ENCODE data around the gene C16orf96.
"Not testable (repeated sequence)": the region's sequence is repeated elsewhere in the genome, so short reads cannot be mapped to it uniquely, and the experiment has no call there.

C16orf96 gene

GRCh38 chr16:4570086-4570485 lies 13.9 kb downstream of the C16orf96 start:
- DNase-seq = no peak

GRCh38 chr16:4570688-4571321 lies 14.7 kb downstream of the C16orf96 start:
- no peak for DNase-seq

- no peak for DNase-seq
Observed at GRCh38 chr16:4572715-4573114, 16.6 kb downstream of the C16orf96 start.

DNA sequence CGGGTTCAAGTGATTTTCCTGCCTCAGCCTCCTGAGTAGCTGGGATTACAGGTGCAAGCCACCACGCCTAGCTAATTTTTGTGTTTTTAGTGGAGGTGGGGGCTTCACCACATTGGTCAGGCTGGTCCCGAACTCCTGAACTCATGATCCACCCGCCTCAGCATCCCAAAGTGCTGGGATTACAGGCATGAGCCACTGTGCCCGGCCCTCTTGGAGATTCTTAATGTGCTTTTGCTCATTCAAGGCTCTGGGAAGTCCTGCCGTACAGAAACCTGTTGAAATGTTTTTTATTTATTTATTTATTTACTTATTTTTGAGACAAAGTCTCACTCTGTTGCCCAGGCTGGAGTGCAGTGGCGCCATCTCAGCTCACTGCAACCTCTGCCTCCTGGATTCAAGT lies 17.8 kb downstream of the C16orf96 start:
- DNase-seq = not testable (repeated sequence)

- no peak for DNase-seq
Observed at GRCh38 chr16:4574919-4575705, 19.0 kb downstream of the C16orf96 start.

DNA sequence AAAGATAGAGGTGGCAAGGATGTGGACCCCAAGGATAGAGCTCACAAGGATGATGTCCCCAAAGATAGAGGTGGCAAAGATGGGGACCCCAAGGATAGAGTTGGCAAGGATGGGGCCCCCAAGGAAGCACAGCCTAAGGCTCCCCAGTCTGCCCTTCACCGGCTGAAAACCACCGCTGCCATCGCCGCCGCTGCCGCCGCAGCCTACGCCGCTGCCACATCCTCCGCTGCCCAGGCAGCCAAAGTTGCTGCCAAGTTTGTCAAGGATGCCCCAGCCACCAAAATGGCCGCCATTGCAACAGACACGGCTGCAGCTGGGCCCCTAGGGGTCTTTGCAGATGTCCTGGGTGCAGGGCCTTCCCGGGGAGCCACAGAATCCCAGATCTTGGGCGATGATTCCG lies 19.9 kb downstream of the C16orf96 start:
- DNase-seq = no peak

DNA sequence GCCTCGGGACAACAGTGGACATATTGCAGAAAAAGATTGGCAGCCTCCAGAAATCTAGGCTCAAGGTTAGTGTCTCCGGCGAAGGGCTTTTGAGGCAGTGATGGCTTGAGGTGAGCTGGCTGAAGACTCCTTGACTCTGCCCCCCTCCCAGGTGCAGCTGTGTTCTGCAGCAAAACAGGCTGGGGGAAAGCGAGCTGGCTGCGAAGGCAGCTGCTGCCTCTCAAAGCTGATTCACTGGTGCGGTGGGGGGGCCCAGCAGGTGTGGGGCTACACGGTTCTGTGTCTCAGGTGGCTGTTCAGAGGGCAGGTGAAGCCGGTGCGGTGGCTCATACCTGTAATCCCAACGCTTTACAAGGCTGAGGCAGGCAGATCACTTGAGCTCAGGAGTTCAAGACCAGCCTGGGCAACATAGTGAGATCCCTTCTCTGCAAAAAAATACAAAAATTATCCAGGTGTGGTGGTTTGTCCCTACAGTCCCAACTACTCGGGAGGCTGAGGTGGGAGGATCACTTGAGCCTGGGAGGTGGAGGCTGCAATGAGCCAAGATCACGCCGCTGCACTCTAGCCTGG lies 22.9 kb downstream of the C16orf96 start:
- DNase-seq = no peak

DNA sequence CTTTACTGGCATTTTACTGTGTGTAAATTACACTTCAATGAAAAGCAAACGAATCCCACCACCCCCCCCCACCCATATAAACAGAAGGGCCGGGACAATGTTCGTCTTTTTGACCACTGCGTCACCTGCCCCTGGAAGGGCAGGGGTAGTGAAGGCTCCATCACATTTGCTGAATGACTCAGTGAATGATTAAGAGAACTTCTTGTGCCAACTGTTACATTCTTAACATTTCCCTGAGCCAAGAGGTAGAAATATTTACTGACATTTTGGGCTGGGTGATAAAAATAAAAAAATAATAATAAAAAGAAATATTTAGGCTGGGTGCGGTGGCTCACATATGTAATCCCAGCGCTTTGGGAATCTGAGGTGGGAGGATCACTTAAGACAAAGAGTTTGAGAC lies 24.1 kb downstream of the C16orf96 start:
- DNase-seq = no peak

GRCh38 chr16:4583906-4584305 lies 27.8 kb downstream of the C16orf96 start:
- no peak for DNase-seq

- DNase-seq = no peak
Observed at GRCh38 chr16:4586291-4586690, 30.2 kb downstream of the C16orf96 start.

DNA sequence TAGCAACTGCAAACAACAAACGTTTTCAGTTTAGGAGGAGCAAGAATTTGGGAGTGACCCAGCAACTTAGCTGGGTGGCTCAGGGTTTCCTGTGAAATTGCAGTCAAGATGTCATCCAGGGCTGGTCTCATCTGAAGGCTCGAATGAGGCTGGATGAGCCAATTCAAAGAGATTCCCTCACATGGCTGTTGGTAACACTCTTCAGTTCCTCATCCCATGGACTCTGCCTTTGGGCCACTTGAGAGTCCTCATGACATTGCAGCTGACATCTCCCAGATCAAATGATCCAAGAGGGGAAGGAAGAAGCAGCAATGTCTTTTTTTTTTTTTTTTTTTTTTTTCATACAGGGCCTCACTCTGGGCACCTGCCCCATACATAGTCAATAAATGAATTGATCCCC lies 32.2 kb downstream of the C16orf96 start:
- no peak for DNase-seq

- DNase-seq = no peak
Observed at GRCh38 chr16:4588961-4589360, 32.8 kb downstream of the C16orf96 start.

- no peak for DNase-seq
Observed at GRCh38 chr16:4591191-4591590, 35.1 kb downstream of the C16orf96 start.

DNA sequence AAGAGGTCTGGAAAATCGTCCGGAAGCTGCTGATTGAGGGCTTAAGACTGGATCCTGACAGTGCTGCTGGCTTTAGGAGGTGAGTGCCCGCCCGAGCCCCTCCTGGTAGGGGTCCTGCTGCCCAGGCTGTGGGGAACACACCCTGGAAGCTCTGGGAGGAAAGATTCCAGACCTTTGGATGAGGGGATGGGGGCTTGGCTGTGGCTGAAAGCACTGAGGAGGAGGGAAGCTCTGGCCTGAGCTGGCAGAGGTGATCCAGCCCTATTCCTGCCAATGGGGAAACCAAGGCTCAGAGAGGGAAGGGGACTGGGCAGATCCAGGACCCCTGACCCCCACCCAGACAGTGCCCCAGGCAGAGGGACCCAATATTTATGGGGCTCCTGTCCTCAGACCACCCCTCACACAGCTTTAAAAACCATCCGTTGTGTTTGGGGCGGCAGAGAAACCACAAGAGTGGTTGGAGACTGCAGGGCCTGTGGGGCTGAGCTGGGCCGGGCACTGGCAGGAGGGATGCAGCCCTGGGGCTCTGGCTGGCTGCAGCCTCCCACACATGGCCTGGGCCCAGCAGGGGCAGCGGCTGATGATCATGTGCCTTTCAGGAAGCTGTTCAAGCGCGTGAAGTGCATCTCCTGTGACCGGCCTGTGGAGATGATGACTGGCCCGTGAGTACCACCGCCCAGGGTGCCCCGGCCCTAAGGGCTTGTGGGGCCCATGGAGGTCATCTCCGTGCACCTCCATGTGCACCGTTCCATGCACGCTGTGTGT lies 35.7 kb downstream of the C16orf96 start:
- no peak for DNase-seq

DNA sequence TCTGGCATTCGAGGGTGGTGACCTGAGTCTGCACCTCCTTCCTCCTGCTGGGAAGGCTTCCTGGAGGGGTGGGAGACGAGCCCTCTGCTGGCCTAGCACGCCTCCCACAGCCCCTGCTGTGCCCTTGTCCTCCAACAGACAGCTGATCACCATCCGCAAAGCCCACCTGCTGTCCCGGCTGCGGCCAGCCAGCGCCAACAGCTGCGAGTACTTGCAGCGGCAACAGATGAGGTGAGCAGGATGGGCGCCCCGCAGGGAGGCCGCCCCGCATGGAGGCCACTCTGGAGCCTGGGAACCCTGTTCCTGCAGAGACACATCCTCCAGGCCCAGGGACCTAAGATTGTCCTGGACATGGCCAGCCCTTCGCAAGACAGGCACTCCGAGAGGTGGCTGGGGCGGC lies 36.9 kb downstream of the C16orf96 start:
- no peak for DNase-seq

- no peak for DNase-seq
Observed at GRCh38 chr16:4594433-4595410, 38.6 kb downstream of the C16orf96 start.

GRCh38 chr16:4597174-4597573 lies 41.0 kb downstream of the C16orf96 start:
- no peak for DNase-seq

DNA sequence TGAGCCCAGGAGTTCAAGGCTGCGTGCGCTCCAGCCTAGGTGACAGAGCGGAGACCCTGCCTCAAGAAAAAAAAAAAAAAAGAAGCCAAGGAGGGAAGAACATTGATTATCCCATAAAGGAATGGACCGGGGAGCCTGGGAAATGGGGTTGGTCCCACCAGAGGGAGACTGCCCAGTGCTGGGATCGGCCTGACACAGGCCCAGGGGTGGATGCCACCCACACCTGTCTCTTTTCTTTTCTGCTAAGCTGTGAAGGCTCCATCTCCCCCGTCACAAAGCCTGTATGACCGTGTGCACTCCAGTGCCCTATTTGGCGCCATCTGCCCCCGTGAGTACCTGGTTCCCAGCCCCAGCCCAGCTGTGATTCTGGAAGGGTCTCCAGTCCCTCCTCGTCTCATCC lies 42.9 kb downstream of the C16orf96 start:
- no peak for DNase-seq

DNA sequence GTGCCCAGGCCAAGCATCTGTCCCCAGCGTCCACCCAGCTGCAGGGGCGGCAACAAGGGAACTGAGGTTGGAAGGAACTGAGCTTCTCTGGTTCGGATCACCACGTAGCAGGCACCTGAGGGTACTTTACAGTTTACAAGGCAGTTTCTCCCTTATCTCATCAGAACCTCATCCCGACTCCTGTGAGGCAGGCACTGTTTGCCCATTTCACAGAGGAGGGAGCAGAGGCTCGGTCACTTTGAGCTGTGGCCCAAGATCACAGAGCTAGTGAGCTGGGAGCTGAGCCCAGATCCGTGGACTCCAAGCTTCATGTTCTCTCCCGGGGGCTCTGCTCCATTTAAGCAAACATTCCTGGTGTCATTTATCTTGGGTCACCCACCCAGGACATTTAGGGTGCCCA lies 43.4 kb downstream of the C16orf96 start:
- DNase-seq = no peak

DNA sequence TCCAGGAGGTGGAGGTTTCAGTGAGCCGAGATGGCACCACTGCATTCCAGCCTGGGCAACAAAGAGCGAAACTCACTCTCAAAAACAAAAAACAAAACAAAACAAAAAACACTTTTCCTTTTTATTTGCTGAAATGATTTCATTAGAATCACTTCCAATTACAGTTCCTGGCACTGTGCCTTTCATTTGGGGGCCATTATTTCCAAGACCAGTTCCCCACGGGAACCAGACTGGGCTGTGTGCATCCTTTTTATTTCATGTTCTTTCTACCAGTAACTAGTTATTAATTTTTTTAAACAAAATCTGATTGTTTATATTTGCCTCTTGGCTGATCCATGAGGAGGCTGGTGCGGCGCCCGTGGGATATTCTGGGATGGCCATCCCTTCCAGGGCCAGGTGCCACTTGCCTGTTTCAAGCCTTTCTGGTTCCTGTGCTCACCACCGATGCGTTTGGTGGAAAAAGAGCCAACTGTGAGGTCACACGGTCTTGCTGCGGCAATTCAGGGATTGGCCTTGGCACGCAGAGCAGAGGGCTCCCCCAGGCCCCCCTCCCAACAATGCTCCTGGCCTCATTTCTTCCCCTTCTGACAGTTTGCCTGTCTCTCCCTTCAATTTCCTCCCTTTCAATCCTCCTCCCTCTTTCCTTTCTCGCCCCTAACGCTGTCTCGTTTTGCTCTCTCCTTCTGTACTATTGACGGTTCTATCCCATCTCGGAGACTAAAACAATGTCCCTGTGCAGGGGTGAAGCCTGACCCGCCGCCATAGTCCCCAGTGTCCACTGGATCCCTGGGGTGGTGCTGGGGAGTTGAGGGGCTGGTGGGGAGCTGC lies 45.1 kb downstream of the C16orf96 start:
- DNase-seq = no peak

DNA sequence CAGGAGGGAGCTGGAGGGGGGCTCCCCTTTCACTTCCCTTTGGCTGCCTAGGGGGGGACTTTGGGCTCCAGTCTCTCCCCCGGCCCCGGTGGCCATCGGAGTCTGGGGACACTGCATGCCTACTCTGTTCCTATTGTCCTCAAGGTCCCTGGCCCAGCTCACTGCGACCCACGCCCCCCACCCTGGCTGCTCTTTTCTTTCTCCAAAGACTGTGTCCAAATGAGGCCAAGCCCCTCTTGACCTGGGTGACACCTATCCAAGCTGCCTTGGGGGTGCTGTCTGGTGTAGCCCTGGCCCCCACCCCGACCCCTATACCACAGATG lies 45.7 kb downstream of the C16orf96 start:
- DNase-seq = no peak

GRCh38 chr16:4602331-4602730 lies 46.2 kb downstream of the C16orf96 start:
- no peak for DNase-seq
